HCT116 (cell line): ENCODE results near the gene RPP21. TPM values are rescaled to one million over a fixed set of nuclear protein-coding genes. Genes with fewer than 3 reads are reported as not detected.

ENCODE experiments used
- ATAC-seq: fragments of 200-7000 bp; cut with Tn5 transposase; 2 replicates; pipeline ENCODE4 v1.9.1; 2020; ENCODE audit warnings: mild to moderate bottlenecking, moderate library complexity
- BruUV-seq: library from RNA; stranded (reverse); fragments of 400-500 nt; replicated peaks from 2 replicates; lab custom pipeline; 2021; lab: Mats Ljungman, UMichigan
- CTCF ChIA-PET: fragments of 300-600 bp; sonication (Branson Sonifier 250); formaldehyde crosslinking; loops from one replicate; lab custom pipeline; 2021; ENCODE audit warnings: antibody characterized with exemption; lab: Charles Lee
- POLR2A ChIA-PET: fragments of 300-600, 350-600 bp; sonication (Branson Sonifier 250); formaldehyde crosslinking; loops from one replicate; lab custom pipeline; 2021; ENCODE audit warnings: antibody characterized with exemption; lab: Charles Lee
- RAD21 ChIA-PET, 2 experiments: fragments of 300-600 bp; sonication (Branson Sonifier 250); formaldehyde crosslinking; loops; one replicate each; lab custom pipeline; 2023; ENCODE audit warnings: low total read pairs in 2 of 2; ENCODE audit not compliant: uncharacterized antibody in 2 of 2, unreplicated experiment in 2 of 2, low non-redundant PET in 1 of 2; lab: Charles Lee
- DNase-seq: peaks from one replicate; pipeline ENCODE4 v3.0.0-alpha.2; 2010; ENCODE audit warnings: low read depth, low spot score
- H2AFZ ChIP-seq: fragments of 200-600 bp; shearing (Covaris generic), sonication (generic); 2 replicates; pipeline ENCODE4 v1.6.1; 2017; ENCODE audit warnings: low read depth, mixed run types, mixed read lengths, antibody characterized with exemption, low read length; ENCODE audit not compliant: poor library complexity, severe bottlenecking
- H3K27ac ChIP-seq: 2 replicates; pipeline ENCODE4 v1.5.1; 2012; ENCODE audit warnings: low read depth, low read length
- H3K27me3 ChIP-seq: fragments of 200-600 bp; sonication (generic); 2 replicates; pipeline ENCODE4 v1.6.1; 2016; ENCODE audit warnings: mixed run types, low read length, mixed read lengths; ENCODE audit not compliant: insufficient read depth
- H3K36me3 ChIP-seq, 2 experiments: fragments of 200-500 bp in 1 of 2; fragments of 200-600 bp in 1 of 2; sonication (Bioruptor generic) in 1 of 2; sonication (generic) in 1 of 2; 2 replicates each; pipeline versions ENCODE4 v1.5.1 to v1.6.1; 2014 to 2016; ENCODE audit warnings: low read length in 2 of 2, inconsistent platforms in 1 of 2, mixed read lengths in 1 of 2, mixed run types in 1 of 2; ENCODE audit not compliant: insufficient read depth in 2 of 2, control insufficient read depth in 1 of 2
- H3K4me1 ChIP-seq, 2 experiments: fragments of 200-600 bp in 1 of 2; sonication (generic) in 1 of 2; 2 replicates each; pipeline versions ENCODE4 v1.5.1 to v1.6.1; 2012 to 2017; ENCODE audit warnings: low read length in 2 of 2, inconsistent platforms in 1 of 2, mild to moderate bottlenecking in 1 of 2, mixed read lengths in 1 of 2, mixed run types in 1 of 2, moderate library complexity in 1 of 2; ENCODE audit not compliant: insufficient read depth in 2 of 2, control insufficient read depth in 1 of 2
- H3K4me2 ChIP-seq: fragments of 200-600 bp; sonication (generic); 2 replicates; pipeline ENCODE4 v1.6.1; 2017; ENCODE audit warnings: mixed run types, low read length, mixed read lengths
- H3K4me3 ChIP-seq, 2 experiments: fragments of 200-600 bp in 1 of 2; sonication (generic) in 1 of 2; replicated peaks in 1 of 2; 2 replicates each; pipeline ENCODE4 v1.5.1; 2011 to 2016; ENCODE audit warnings: low read length in 2 of 2, control low read depth in 1 of 2, low read depth in 1 of 2, mild to moderate bottlenecking in 1 of 2, mixed read lengths in 1 of 2, mixed run types in 1 of 2
- H3K79me2 ChIP-seq: fragments of 200-600 bp; sonication (generic); 2 replicates; pipeline ENCODE4 v1.6.1; 2017; ENCODE audit warnings: mild to moderate bottlenecking, mixed run types, low read length, moderate library complexity, mixed read lengths; ENCODE audit not compliant: insufficient read depth
- H3K9ac ChIP-seq: fragments of 200-600 bp; sonication (generic); 2 replicates; pipeline ENCODE4 v1.6.1; 2016; ENCODE audit warnings: low read length, mixed read lengths
- H3K9me2 ChIP-seq: fragments of 200-600 bp; sonication (generic), shearing (Covaris generic); 2 replicates; pipeline ENCODE4 v1.6.1; 2017; ENCODE audit warnings: mixed run types, mild to moderate bottlenecking, moderate library complexity; ENCODE audit not compliant: insufficient read depth
- H3K9me3 ChIP-seq, 2 experiments: fragments of 200-500 bp in 1 of 2; fragments of 200-600 bp in 1 of 2; sonication (Bioruptor generic) in 1 of 2; sonication (generic) in 1 of 2; 2 replicates each; pipeline ENCODE4 v1.6.1; 2014 to 2017; ENCODE audit warnings: low read length in 2 of 2, mixed read lengths in 2 of 2, inconsistent platforms in 1 of 2, low read depth in 1 of 2, mild to moderate bottlenecking in 1 of 2, mixed run types in 1 of 2, moderate library complexity in 1 of 2; ENCODE audit not compliant: control insufficient read depth in 1 of 2, insufficient read depth in 1 of 2
- H4K20me1 ChIP-seq: fragments of 200-600 bp; sonication (generic), shearing (Covaris generic); 2 replicates; pipeline ENCODE4 v1.6.1; 2017; ENCODE audit warnings: mixed run types, mild to moderate bottlenecking, moderate library complexity; ENCODE audit not compliant: insufficient read depth
- JUND ChIP-seq: IDR thresholded peaks from 2 replicates; pipeline ENCODE4 v1.6.1; 2012
- POLR2A ChIP-seq: IDR thresholded peaks from 2 replicates; pipeline ENCODE4 v1.7.0; 2011; ENCODE audit warnings: borderline replicate concordance; ENCODE audit not compliant: insufficient read depth, insufficient read length; ENCODE audit errors: extremely low read depth
- RAD21 ChIP-seq: IDR thresholded peaks from 2 replicates; pipeline ENCODE4 v1.6.1; 2012; ENCODE audit warnings: low read depth, mild to moderate bottlenecking
- TCF7L2 ChIP-seq: IDR thresholded peaks from 2 replicates; pipeline ENCODE4 v1.7.0; 2011; ENCODE audit warnings: borderline replicate concordance, inconsistent platforms; ENCODE audit not compliant: insufficient read depth, insufficient read length; ENCODE audit errors: extremely low read depth
- YY1 ChIP-seq: IDR thresholded peaks from 2 replicates; pipeline ENCODE4 v1.6.1; 2011; ENCODE audit warnings: low read length, low read depth, moderate library complexity, mild to moderate bottlenecking; ENCODE audit not compliant: insufficient replicate concordance; ENCODE audit errors: extremely low read depth
- ZFX ChIP-seq: fragments of 450-650 bp; IDR thresholded peaks from 2 replicates; pipeline ENCODE4 v1.6.1; 2017
- intact Hi-C: fragments of 100-400 bp; cut with micrococcal nuclease; formaldehyde crosslinking; loops from 2 replicates; pipeline ENCODE4 v1.10.0; 2022
- total RNA-seq: library from RNA; stranded (reverse); gene quantifications from one replicate; pipeline ENCODE4 v1.2.1, GENCODE V29; 2021; ENCODE audit not compliant: unreplicated experiment
- TF ChIP-seq, protein P1 (sequence below): IDR thresholded peaks from 2 replicates; pipeline ENCODE4 v1.6.1; 2012; ENCODE audit warnings: low read depth
- TF ChIP-seq, protein P2 (sequence below): IDR thresholded peaks from 2 replicates; pipeline ENCODE4 v1.6.1; 2011; ENCODE audit warnings: mild to moderate bottlenecking, low read length, moderate library complexity; ENCODE audit not compliant: insufficient replicate concordance; ENCODE audit errors: extremely low read depth
- TF ChIP-seq, protein P3 (sequence below): IDR thresholded peaks from 2 replicates; pipeline ENCODE4 v1.6.1; 2012
- TF ChIP-seq, protein P4 (sequence below), 3 experiments: fragments of 200-600 bp in 1 of 3; sonication (generic) in 1 of 3; IDR thresholded peaks in 2 of 3; conservative IDR thresholded peaks in 1 of 3; 2 replicates each; pipeline ENCODE4 v1.5.1; 2012 to 2017; ENCODE audit warnings: low read depth in 2 of 3, low read length in 2 of 3, antibody characterized with exemption in 1 of 3, borderline replicate concordance in 1 of 3, control low read depth in 1 of 3, mild to moderate bottlenecking in 1 of 3, mixed read lengths in 1 of 3, mixed run types in 1 of 3, moderate library complexity in 1 of 3; ENCODE audit not compliant: insufficient read depth in 1 of 3

Gene RPP21
- total RNA-seq, 1 experiment from 2014 or later: 70.4 TPM

DNA sequence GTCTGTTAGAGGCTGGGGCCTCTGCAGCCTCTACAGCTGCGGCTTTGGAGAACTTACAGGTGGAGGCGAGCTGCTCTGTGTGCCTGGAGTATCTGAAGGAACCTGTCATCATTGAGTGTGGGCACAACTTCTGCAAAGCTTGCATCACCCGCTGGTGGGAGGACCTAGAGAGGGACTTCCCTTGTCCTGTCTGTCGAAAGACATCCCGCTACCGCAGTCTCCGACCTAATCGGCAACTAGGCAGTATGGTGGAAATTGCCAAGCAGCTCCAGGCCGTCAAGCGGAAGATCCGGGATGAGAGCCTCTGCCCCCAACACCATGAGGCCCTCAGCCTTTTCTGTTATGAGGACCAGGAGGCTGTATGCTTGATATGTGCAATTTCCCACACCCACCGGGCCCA is 15.6 kb upstream of the RPP21 start:
- ChIA-PET RAD21 (no interaction called here), POLR2A (no interaction called here), CTCF (no interaction called here)
- Histone ChIP-seq H3K9me2 (no peaks in the 10 kb centered on the region), H3K79me2 (peaks cover 21% of the 10 kb centered on the region), H3K9ac (no peak overlapping the region), H3K4me3 (no peak overlapping the region), H3K9me3 (no peaks in the 10 kb centered on the region), H3K36me3 (peaks cover 0 to 6% of the 10 kb centered on the region in 2 experiments; a peak in 2 of 4 replicates), H3K27ac (no peak overlapping the region), H2AFZ (no peak overlapping the region), H3K4me2 (no peak overlapping the region), H3K4me1 (peaks cover 9 to 24% of the 10 kb centered on the region in 2 experiments), H4K20me1 (peaks cover 8% of the 10 kb centered on the region; the same call in 1 of the 2 replicates), H3K27me3 (no peaks in the 10 kb centered on the region)
- no TSS peak for BruUV-seq
- DNase-seq (no peak), ATAC-seq (no peak)
- intact Hi-C loops: no loop called here
- TF ChIP-seq RAD21: no peak
- TF ChIP-seq TCF7L2: no peak
- TF ChIP-seq, protein P1, sequence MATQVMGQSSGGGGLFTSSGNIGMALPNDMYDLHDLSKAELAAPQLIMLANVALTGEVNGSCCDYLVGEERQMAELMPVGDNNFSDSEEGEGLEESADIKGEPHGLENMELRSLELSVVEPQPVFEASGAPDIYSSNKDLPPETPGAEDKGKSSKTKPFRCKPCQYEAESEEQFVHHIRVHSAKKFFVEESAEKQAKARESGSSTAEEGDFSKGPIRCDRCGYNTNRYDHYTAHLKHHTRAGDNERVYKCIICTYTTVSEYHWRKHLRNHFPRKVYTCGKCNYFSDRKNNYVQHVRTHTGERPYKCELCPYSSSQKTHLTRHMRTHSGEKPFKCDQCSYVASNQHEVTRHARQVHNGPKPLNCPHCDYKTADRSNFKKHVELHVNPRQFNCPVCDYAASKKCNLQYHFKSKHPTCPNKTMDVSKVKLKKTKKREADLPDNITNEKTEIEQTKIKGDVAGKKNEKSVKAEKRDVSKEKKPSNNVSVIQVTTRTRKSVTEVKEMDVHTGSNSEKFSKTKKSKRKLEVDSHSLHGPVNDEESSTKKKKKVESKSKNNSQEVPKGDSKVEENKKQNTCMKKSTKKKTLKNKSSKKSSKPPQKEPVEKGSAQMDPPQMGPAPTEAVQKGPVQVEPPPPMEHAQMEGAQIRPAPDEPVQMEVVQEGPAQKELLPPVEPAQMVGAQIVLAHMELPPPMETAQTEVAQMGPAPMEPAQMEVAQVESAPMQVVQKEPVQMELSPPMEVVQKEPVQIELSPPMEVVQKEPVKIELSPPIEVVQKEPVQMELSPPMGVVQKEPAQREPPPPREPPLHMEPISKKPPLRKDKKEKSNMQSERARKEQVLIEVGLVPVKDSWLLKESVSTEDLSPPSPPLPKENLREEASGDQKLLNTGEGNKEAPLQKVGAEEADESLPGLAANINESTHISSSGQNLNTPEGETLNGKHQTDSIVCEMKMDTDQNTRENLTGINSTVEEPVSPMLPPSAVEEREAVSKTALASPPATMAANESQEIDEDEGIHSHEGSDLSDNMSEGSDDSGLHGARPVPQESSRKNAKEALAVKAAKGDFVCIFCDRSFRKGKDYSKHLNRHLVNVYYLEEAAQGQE: no peak
- TF ChIP-seq JUND: no peak
- TF ChIP-seq, protein P2, sequence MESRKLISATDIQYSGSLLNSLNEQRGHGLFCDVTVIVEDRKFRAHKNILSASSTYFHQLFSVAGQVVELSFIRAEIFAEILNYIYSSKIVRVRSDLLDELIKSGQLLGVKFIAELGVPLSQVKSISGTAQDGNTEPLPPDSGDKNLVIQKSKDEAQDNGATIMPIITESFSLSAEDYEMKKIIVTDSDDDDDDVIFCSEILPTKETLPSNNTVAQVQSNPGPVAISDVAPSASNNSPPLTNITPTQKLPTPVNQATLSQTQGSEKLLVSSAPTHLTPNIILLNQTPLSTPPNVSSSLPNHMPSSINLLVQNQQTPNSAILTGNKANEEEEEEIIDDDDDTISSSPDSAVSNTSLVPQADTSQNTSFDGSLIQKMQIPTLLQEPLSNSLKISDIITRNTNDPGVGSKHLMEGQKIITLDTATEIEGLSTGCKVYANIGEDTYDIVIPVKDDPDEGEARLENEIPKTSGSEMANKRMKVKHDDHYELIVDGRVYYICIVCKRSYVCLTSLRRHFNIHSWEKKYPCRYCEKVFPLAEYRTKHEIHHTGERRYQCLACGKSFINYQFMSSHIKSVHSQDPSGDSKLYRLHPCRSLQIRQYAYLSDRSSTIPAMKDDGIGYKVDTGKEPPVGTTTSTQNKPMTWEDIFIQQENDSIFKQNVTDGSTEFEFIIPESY: no peak
- no peak for TF ChIP-seq POLR2A
- TF ChIP-seq, protein P3, sequence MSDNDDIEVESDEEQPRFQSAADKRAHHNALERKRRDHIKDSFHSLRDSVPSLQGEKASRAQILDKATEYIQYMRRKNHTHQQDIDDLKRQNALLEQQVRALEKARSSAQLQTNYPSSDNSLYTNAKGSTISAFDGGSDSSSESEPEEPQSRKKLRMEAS: no peak
- TF ChIP-seq, protein P4, sequence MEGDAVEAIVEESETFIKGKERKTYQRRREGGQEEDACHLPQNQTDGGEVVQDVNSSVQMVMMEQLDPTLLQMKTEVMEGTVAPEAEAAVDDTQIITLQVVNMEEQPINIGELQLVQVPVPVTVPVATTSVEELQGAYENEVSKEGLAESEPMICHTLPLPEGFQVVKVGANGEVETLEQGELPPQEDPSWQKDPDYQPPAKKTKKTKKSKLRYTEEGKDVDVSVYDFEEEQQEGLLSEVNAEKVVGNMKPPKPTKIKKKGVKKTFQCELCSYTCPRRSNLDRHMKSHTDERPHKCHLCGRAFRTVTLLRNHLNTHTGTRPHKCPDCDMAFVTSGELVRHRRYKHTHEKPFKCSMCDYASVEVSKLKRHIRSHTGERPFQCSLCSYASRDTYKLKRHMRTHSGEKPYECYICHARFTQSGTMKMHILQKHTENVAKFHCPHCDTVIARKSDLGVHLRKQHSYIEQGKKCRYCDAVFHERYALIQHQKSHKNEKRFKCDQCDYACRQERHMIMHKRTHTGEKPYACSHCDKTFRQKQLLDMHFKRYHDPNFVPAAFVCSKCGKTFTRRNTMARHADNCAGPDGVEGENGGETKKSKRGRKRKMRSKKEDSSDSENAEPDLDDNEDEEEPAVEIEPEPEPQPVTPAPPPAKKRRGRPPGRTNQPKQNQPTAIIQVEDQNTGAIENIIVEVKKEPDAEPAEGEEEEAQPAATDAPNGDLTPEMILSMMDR (IDR thresholded peaks at IDR 0.05 in 2 of 3, conservative IDR thresholded peaks at IDR 0.05 in 1 of 3; ENCODE audit: borderline replicate concordance in 1 of 3, insufficient read depth in 1 of 3, low read depth in 2 of 3, low read length in 2 of 3): no peak
- TF ChIP-seq YY1: no peak
- TF ChIP-seq ZFX: no peak
